ENCODE data around the gene GBX2. TPM values are rescaled to one million over a fixed set of nuclear protein-coding genes. Genes with fewer than 3 reads are reported as not detected.

The GBX2 gene
- total RNA-seq, 2 donors from 2014 or later: not detected

DNA sequence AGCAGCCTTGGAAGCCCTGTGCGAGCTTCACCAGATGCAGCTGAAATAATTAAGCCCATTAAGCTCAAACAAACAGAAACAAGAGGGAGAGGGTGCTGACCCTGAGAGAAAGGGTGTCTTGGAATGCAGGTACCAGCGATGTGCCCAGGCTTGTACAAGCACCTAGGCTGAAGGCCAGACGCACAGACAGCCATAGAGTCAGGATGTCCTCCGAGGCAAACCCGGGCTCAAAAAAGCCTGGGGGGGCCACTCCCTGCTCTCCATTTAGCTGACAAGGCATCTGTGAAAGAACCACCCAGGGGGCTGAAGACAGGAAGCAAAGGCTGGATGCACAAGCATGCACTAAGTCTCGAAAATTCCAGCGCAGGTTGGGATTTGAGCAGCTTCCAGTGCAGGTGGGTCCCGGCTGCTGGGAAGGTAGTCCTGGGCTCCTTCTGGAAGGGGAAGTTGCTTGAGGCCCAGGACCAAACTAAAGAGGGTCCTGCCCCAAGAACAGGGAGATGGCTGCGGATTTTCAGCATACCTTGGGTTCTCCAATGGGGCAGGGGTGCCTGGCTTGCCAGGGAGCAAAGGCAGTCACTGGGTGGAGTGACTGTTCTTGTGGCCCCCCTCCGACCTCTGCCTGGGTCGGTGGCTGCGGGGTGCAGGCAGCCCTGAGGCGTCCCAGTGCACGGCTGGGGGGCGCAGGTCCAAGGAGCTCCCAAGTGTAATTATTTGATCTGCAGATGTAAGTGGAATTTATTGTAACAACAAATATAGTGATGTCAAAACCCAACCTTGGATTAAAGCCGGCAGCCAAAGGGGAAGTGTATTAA lies 5.9 kb downstream of the GBX2 start:
- no peak for TF ChIP-seq CTCF (IDR thresholded peaks at IDR 0.05)

DNA sequence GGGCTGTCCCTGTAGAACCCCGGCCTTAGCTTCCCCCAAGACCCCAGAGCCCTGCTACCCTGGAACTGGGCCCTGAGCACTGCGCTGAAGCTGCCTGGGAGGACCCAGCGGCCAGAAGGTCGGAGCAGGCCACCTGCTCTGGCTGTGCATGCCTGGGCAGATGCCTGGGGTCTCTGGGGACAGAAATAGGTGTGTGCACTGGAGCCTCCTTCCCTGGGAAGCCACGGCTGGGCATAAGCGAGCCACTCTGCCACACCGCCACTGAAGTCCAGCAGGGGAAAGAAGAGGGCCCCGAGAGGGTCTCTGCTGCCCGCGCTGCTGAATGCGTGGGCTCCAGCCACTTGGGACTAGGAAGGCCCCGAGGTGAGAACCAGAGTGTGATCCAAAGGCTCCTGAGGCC lies 6.7 kb downstream of the GBX2 start:
- TF ChIP-seq CTCF (IDR thresholded peaks at IDR 0.05): no peak
- Histone ChIP-seq H3K27ac (no peak overlapping the region), H3K27me3 (peaks cover 25 to 53% of the 10 kb centered on the region in 2 donors), H3K36me3 (no peaks in the 10 kb centered on the region), H3K4me1 (peaks cover 0 to 33% of the 10 kb centered on the region in 2 donors), H3K4me3 (no peak overlapping the region), H3K9me3 (no peaks in the 10 kb centered on the region)
- no peak for DNase-seq (ENCODE audit: low spot score)

More for the DNA sequence above, 5.9 kb downstream of the GBX2 start:
- Histone ChIP-seq H3K27ac (no peak overlapping the region), H3K9me3 (no peaks in the 10 kb centered on the region), H3K4me1 (peaks cover 0 to 40% of the 10 kb centered on the region in 2 donors), H3K36me3 (no peaks in the 10 kb centered on the region), H3K4me3 (no peak overlapping the region), H3K27me3 (peaks cover 29 to 59% of the 10 kb centered on the region in 2 donors)
- no peak for DNase-seq (ENCODE audit: low spot score)

- no peak for TF ChIP-seq CTCF (IDR thresholded peaks at IDR 0.05)
Observed at GRCh38 chr2:236161082-236161462, 7.1 kb downstream of the GBX2 start.

DNA sequence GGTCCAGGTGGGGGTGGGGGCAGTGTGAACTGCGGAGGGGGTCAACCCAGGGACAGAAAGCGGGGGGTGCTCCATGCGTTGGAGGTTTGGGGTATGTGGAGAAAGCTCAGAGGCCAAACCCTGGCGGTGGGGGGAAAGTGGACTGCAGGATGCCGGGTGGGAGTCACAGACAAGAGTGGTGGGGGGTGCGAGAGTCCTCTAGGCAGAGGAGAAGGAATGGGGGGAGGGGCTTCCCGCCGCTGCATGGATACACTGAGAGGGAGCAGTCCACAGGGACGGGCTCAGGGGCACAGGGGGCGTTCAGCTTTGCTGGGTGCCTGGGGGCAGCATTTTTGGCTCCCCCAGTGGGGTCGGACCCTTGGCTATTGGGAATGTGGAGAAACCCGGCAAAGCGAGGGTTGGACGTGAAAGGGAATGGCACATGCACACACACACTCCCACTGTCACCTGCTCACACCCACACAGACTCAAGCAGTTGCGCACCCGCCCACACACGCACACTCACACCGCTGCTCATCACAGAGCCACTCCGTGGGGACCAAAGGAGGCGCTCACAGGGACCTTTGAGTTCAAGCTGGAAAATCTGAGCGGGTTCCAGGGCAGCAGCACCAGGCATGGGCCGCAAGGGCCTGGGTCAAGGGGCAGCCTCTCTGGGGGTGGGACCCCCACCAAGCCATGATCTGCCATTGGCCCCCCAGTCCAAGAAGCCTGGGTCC lies 7.7 kb downstream of the GBX2 start:
- no peak for TF ChIP-seq CTCF (IDR thresholded peaks at IDR 0.05)
- no peak for DNase-seq (ENCODE audit: low spot score)
- H3K9me3 ChIP-seq: no peaks in the 10 kb centered on the region
- no peak overlapping the region for H3K4me3 ChIP-seq
- no peak overlapping the region for H3K27ac ChIP-seq
- peaks cover 16 to 45% of the 10 kb centered on the region in 2 donors for H3K27me3 ChIP-seq
- H3K36me3 ChIP-seq: no peaks in the 10 kb centered on the region
- H3K4me1 ChIP-seq: peaks cover 0 to 24% of the 10 kb centered on the region in 2 donors

More at GRCh38 chr2:236161082-236161462, 7.1 kb downstream of the GBX2 start:
- Histone ChIP-seq H3K4me1 (peaks cover 0 to 28% of the 10 kb centered on the region in 2 donors), H3K27ac (no peak overlapping the region), H3K9me3 (no peaks in the 10 kb centered on the region), H3K27me3 (peaks cover 20 to 49% of the 10 kb centered on the region in 2 donors), H3K4me3 (no peak overlapping the region), H3K36me3 (no peaks in the 10 kb centered on the region)
- DNase-seq (ENCODE audit: low spot score): no peak

- H3K27ac ChIP-seq: no peak overlapping the region
- H3K36me3 ChIP-seq: no peaks in the 10 kb centered on the region
- H3K9me3 ChIP-seq: no peaks in the 10 kb centered on the region
- peaks cover 8 to 38% of the 10 kb centered on the region in 2 donors for H3K27me3 ChIP-seq
- TF ChIP-seq CTCF (IDR thresholded peaks at IDR 0.05): no peak
- no peak for DNase-seq (ENCODE audit: low spot score)
- H3K4me1 ChIP-seq: peaks cover 0 to 18% of the 10 kb centered on the region in 2 donors
- H3K4me3 ChIP-seq: no peak overlapping the region
Observed at GRCh38 chr2:236159778-236160170, 8.4 kb downstream of the GBX2 start.

Data from right atrium auricular region (tissue), 2 donors.